GM11168 (cell line): Measurements from ENCODE around the gene SENP8.

Experiments used
- in situ Hi-C: fragments of 300-500 bp; cut with MboI; formaldehyde crosslinking; loops from one replicate; pipeline ENCODE4 v1.12.0; 2022; ENCODE audit warnings: low sequenced_read_pairs; ENCODE audit not compliant: unreplicated experiment

SENP8 gene

DNA sequence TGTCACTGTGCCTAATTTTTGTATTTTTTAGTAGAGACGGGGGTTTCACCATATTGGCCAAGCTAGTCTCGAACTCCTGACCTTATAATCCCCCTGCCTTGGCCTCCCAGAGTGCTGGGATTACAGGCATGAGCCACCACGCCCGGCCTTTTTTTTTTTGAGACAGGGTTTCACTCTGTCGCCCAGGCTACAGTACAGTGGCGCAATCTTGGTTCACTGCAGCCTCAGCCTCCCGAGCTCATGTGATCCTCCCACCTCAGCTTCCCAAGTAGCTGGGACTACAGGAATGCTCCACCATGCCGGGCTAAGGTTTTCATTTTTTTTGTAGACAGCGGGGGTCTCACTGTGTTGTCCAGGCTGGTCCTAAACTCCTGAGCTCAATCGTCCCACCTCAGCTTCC is 53.8 kb downstream of the SENP8 start:
- in situ Hi-C loops = loop anchor here (25.0 kb wide), 2 partner anchors 410 to 710 kb away; no protein-coding TSS in a partner anchor

DNA sequence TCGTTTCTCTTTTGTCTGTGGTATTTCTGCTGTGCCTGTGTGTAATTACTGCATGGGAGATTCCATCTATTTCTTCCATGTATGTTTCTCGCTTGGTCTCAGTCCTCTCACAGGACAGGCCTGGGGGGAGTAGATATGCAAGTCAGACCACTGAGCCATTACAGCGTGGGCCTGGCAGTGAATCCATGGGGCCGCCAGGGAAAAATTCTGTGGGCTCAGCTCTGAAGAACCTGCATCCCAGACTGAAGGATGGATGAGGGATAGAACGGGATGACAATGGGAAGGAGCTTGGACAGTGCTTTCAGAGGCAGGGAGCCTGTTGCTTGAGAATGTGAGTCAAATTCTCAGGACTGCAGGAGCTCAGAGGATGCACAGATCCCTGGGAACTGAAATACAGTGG is 54.6 kb downstream of the SENP8 start:
- in situ Hi-C loops = loop anchor here (25.0 kb wide), 2 partner anchors 410 to 710 kb away; no protein-coding TSS in a partner anchor

GRCh38 chr15:72173401-72173800 is 55.2 kb downstream of the SENP8 start:
- in situ Hi-C loops = loop anchor here (25.0 kb wide), 2 partner anchors 411 to 711 kb away; no protein-coding TSS in a partner anchor

- in situ Hi-C loops = loop anchor here (25.0 kb wide), 2 partner anchors 412 to 712 kb away; no protein-coding TSS in a partner anchor
These were observed 55.8 kb downstream of the SENP8 start for GRCh38 chr15:72173864-72174550.

DNA sequence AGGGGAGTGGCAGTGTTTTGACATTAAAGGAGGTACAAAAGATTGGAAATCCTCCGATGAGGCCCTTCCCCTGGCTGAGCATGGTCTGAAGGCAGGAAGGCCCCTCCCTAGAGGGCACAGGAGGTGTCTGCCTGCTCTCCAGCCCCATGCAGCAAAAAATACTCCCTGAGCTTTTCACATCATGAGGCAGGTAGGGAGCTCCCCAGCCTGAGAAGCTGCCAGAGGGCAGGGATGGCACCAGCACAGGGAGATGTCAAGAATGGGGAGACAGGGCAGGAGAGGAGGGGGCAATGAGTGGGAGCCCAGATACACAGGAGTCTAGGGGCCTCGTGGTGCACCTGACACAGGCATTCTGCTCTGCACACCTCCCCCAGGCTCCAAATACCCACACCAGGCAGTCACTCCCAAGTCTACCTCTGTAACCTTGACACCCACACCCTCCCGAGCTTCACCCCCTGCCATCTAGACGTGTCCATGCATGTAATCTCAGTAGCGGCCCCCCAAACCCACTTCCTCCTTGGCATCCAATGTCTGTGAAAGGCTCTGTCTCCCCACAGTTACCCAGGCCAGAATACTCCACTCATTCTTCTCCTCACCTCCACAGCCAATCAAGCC is 56.5 kb downstream of the SENP8 start:
- in situ Hi-C loops = loop anchor here (25.0 kb wide), 2 partner anchors 412 to 712 kb away; no protein-coding TSS in a partner anchor

- in situ Hi-C loops = no loop called here
These were observed 57.2 kb downstream of the SENP8 start for GRCh38 chr15:72175186-72176044.

DNA sequence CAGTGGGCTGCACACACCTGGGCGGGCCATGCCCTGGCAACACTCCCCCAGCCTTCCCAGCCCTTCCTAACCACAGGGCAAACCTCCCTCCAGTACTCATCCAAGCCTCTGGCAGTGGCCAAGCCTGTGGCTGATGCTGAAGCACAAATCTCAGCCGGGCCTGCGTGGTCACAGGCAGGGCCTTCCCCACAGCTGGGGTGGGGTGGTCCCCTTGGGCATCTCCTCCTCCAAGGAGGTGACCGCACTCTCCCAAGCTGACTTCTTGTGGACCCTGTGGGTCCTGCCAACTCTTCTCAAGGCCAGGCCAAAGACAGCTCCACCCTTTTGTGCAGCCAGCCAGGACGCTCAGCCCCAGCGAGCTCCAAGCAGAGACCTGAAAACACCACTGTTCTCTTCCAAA is 58.0 kb downstream of the SENP8 start:
- in situ Hi-C loops = no loop called here

DNA sequence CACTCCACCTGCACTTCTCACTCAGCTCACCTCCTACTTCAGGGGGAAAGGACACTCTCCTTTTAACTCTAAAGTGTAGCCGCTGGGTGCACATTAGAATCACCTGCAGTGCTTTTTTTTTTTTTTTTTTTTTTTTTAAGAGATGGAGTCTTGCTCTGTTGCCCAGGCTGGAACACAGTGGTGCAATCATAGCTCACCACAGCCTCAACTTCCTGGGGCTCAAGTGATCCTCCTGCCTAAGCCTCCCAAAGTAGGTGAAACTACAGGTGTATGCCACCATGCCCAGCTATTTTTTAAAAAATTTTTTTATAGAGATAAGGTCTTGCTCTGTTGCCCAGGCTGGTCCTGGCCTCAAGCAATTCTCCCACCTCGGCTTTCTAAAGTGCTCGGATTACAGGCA is 58.5 kb downstream of the SENP8 start:
- in situ Hi-C loops = no loop called here

GRCh38 chr15:72178976-72179585 is 60.9 kb downstream of the SENP8 start:
- in situ Hi-C loops = no loop called here

DNA sequence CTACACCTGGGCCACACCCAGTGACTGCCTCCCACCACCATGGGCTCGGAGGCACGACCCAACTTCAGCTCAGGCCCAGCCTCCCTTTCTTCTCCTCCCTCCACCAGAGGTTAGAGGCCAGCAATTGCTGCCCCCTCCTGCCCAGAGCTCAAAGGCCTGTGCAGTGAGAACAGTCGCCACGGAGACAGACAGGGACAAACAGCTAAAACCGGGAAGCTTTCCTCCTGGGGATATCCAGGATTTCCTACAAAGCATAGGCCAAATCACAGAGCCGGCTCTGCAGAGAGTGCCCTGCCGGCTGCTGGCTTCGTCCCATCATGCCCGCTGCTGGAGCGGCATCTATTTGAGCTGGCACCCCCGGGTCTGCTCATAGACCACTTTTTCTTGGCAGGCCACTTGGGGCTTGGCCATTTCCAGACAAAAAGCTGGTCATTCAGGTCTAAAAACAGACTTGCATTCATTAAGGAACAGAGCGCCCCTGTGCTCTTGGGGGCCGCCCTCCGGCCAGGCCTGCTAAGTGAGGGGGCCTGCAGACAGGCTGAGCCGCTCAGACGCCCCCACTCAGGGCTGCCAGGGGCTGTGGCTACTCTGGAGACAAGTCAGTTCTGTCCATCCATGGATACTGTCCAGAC is 61.9 kb downstream of the SENP8 start:
- in situ Hi-C loops = no loop called here

- in situ Hi-C loops = no loop called here
These were observed 62.6 kb downstream of the SENP8 start for GRCh38 chr15:72180761-72181324.

DNA sequence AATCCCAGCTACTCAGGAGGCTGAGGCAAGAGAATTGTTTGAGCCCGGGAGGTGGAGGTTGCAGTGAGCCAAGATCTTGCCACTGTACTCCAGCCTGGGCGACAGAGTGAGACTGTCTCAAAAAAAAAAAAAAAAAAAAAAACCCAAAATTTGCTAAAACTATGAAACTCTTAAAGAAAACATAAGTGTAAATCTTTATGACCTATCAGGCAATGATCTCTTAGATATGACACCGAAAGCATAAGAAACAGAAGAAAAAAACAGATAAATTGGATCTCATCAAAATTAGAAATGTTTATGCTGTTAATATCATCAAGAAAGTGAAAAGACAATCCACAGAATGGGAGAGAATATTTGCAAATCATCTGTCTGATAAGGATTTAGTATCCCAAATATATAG is 64.0 kb downstream of the SENP8 start:
- in situ Hi-C loops = no loop called here

GRCh38 chr15:72182673-72183072 is 64.5 kb downstream of the SENP8 start:
- in situ Hi-C loops = no loop called here

DNA sequence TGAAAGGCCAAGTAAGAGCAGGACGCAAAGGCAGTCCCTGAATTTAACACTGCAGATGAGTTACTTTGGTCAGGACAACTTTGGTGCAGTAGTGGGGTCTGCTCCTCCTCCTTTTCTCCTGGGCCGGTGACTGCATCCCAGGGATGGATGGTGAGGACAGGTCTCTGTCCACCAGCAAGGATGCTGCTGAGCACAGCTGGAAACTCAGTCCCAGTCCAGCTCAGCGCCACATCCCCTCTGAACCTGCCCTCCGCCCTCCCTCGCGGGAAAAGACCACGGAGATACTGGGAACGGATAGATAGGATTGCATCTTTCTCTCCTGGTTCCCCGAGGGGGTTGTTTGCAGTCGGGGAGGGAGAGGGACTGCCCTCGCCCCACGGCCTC is 65.6 kb downstream of the SENP8 start:
- in situ Hi-C loops = no loop called here

DNA sequence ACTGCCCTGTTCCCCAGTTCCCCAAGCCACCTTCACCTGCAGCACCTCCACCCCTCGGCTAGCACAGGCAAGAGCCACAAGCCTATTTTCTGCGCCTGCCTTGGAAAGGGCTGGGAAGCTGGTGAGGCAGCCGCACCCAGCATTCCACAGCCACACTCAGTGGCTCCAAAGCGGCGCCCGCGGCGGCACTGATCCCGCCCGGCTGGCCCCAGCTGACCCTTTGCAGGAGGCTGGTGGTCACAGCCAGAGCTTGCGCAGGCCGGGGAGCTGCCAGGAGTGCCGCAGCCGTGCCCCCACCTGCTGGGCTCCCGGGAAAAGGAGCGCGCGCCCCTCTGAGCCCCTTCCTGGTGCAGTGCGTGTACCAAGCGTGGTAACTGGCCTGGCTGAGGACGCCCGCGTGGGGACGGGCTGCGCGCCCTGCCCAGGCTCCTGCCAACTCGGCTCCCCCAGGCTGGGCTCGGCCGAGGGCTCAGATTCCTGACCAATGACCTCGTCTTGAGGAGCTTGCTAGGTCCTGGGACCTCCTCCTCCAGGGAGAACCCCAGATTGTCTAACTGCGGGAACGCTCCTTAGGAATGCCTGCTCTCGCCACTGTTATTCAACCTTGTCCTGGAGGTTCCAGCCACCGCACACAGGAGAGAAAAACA is 66.1 kb downstream of the SENP8 start:
- in situ Hi-C loops = no loop called here

GRCh38 chr15:72189250-72189902 is 71.2 kb downstream of the SENP8 start:
- in situ Hi-C loops = no loop called here

- in situ Hi-C loops = no loop called here
These were observed 74.2 kb downstream of the SENP8 start for GRCh38 chr15:72192416-72192815.
